NCI-H69 (cell line): Measurements from ENCODE around the gene TEKT1.
"Not testable (repeated sequence)": the region's sequence is repeated elsewhere in the genome, so short reads cannot be mapped to it uniquely, and the experiment has no call there.

ENCODE experiments used
- DNase-seq: peaks from one replicate; lab custom pipeline; 2025; lab: John Stamatoyannopoulos, UW

TEKT1 gene

GRCh38 chr17:6815775-6816174, 15.8 kb downstream of the TEKT1 start:
- no peak for DNase-seq

DNA sequence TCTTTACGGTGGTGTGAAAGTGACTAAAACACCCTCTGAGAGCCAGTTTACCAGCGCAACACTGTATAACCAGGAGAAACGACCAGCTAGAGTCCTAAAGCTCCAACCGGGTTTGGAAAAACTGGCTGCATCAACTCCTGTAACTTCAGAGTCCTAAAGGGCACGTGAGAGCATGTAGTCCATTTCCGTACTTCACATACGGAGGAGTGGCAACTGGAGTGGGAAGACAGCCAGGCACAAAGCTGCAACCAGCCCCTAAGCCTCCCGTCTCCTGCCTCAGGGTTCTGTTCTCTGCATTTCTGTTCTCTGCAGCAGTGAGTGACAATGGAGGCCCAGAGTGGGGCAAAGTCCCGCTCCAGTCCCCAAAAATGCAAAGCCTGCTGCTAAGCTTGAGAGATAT, 19.2 kb downstream of the TEKT1 start:
- no peak for DNase-seq

- DNase-seq = no peak
These were observed 20.0 kb downstream of the TEKT1 start for GRCh38 chr17:6811510-6811909.

DNA sequence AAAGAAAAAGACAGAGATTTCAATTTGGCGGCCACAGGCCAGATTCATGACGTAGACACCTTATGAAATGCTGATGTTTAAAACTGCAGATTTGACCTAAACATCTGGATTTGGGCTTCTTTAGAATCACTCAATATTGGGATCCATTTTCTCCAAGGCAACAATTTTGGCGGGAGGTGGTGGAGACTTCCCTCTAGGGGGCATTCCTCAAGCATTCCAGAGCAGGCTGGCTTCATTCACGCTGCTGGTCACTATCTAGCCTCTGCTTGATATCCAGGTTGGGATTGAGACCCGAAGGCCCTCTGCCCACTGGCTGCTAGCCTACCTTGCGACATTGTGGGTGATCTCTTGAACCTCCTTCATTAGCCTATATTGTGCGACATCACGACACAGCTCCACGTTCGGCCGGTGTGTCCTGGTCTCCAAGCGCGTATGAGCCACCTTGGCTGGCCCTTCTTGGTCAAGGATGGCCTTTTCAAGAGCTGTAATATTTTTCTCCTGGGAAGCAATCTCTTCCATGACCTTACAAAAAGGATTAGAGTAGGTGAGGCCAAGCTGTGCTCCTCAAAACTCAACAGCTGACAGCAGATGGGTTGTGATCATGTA, 31.0 kb downstream of the TEKT1 start:
- DNase-seq = no peak

GRCh38 chr17:6799738-6800137, 31.8 kb downstream of the TEKT1 start:
- DNase-seq = no peak

DNA sequence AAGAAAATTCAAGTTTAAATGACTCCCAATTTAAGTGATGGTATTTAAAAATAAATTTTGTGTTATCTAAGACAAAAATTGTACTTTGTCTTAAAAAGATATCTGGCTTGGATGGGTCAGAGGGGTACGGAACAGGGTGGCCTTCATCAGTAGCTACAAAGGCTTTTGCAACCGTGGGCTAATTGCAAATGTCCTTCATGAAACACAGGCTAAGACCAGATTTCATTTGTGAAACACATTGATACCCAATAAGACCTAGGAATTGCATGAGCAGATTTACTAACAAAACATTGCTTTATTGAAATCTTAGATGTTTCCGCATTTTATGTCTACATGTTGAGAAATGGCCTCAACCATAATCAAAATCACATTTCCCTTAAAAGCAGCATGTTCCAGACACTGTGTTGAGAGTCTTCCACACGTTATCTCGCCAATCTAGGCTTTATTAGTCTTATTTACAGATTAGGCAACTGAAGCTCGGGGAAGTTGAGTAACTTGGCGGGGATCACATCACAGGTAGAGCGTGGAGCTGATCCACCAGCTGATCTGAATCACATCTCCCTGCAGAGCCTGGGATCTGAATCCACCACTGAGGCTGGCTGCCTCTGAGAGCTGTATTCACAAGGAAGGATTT, 33.7 kb downstream of the TEKT1 start:
- no peak for DNase-seq

DNA sequence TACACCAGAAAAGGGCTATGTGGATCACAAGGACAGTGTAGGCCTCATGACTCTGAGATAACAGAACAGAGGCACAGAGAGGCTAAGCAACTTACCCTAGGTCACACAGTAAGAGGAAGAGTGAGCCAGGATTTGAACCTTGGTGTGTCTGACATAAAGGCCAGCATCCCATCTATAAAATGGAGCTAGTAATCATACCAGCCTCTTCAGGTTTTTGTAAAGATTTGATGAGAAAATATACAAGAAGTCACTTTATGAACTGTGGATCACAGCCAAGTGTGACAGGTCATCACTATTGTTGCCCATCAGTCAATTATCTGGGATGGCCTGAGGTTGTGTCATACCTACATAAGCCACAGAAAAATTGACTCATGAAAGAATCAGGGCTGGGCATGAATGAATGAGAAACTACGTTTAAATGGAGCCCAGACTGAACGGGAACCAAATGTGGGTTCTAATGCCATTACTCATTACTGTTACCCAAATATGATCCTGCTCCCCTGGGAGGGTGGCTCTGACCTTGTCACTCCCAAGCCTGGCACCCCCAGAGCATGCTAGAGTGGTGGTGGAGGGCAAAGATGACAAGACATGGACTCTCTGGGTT, 34.5 kb downstream of the TEKT1 start:
- DNase-seq = no peak

- no peak for DNase-seq
These were observed 35.3 kb downstream of the TEKT1 start for GRCh38 chr17:6796017-6796886.

DNA sequence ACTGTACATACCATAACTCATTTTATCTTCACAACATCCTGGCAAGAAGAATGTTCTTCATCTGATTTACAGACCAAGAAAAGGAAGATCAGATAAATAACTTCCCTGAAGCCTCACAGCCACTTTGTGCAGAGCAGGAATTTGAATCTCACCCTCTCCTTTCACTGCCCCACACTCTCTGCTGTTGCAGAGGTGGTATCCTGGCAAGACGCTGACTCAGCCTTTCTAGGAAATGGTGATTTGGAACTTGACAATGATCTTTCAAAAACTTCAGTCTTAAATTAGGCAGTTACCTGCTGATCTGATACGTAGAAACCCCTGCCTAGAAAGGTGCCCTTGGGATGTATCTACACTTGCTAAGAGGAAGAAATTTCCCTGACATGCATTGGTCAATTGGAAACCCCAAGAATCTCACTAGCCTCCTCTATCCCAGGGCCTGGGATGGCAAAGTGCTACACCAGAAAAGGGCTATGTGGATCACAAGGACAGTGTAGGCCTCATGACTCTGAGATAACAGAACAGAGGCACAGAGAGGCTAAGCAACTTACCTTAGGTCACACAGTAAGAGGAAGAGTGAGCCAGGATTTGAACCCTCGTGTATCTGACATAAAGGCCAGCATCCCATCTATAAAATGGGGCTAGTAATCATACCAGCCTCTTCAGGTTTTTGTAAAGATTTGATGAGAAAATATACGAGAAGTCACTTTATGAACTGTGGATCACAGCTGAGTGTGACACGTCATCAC, 37.6 kb downstream of the TEKT1 start:
- DNase-seq = no peak

- no peak for DNase-seq
These were observed 42.4 kb downstream of the TEKT1 start for GRCh38 chr17:6789146-6789545.

- DNase-seq = no peak
These were observed 44.3 kb downstream of the TEKT1 start for GRCh38 chr17:6787081-6787693.

GRCh38 chr17:6786618-6787017, 44.9 kb downstream of the TEKT1 start:
- no peak for DNase-seq

GRCh38 chr17:6782244-6782643, 49.3 kb downstream of the TEKT1 start:
- DNase-seq = no peak

- no peak for DNase-seq
These were observed 50.6 kb downstream of the TEKT1 start for GRCh38 chr17:6780886-6781285.

DNA sequence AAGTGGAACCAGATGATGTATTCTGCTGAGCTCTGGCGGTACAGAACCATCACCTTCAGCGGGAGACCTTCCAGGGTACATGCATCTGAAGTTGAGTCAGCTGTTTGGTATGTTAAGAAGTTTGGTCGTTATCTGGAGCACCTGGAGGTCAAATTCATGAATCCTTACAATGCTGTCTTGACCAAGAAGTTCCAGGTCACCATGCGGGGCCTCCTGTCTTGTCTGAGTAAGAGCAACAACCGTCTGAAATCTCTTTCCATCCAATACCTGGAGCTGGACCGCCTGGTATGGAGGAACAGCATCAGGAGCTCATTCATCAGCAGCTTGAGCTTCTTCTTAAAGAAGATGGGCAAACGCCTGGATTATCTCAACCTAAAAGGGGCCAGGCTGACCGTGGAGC, 51.5 kb downstream of the TEKT1 start:
- no peak for DNase-seq

DNA sequence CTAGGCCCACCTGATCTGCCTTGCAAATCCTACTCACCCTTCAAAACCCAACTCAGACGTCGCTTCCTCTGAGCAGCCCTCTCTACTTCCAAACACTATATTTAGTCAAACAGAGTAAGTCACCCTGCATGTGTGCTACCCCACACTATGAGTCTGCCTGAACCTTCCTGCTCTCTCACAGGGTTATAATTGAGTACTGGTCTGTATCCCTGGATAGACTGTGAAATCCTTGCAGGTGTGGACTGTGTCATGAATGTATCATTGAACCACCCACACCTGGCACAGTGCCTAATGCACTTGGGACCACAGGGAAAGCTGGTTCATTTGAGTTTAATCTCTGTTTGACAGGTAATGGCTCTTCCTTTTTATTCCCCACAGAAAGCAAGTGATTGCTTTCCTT, 52.1 kb downstream of the TEKT1 start:
- peak; percentile 1 for DNase-seq

GRCh38 chr17:6775871-6776405, 55.6 kb downstream of the TEKT1 start, which contains the start of gene FBXO39:
FBXO39 (plus strand) TSS chr17:6776215; CDS start chr17:6779869, 3,654 bp downstream.
- no peak for DNase-seq

GRCh38 chr17:6774906-6775305, 56.6 kb downstream of the TEKT1 start:
- DNase-seq = not testable (repeated sequence)

- DNase-seq = no peak
These were observed 59.5 kb downstream of the TEKT1 start for GRCh38 chr17:6772016-6772415.

GRCh38 chr17:6768447-6768846, 63.1 kb downstream of the TEKT1 start:
- no peak for DNase-seq

DNA sequence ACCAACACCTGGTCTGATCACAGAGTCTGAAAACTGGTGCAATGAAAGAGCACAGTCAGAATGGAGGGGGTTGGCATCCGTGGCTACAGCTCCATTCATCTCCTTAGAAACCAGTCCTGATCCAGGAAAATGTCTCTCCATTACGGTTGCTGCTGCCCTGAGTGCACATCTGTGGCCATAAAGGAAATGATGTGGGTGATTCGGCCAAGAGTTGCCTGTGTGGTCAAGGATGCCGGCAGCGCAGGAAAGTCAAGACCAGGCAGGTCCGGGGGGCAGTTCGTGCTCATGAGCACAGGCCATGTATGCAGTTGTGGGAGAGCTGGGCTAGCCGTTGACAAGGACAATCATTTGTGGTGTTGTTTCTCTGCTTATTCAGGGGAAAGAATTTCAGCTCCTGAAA, 69.8 kb downstream of the TEKT1 start:
- no peak for DNase-seq
